ENCODE data around the gene SCN1B.

The SCN1B gene

DNA sequence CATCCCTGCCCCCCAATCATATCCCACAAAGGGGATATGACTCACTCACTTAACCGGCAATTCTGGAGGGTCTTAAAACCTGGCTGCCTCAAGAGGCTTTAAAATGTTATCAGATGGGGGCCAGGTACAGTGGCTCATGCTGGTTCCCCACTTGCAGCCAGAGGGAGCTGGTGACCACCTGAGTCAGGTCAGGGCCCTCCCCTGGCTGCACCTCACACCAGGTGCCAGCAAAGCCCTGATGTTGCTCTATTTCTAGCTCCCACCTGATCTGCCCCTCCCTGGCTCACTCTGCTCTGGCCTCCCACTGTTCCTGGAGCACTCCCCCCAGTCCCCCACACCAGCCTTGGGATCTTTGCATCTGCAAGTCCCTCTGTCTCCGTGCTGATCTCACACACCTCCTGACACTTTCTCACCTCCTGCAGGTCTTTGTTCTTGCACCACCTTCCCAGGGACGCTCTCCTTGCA is 25.5 kb downstream of the SCN1B start:
- Histone ChIP-seq H3K9me3 (ENCODE audit: insufficient read depth, low read length) (no peaks in the 10 kb centered on the region), H3K79me2 (ENCODE audit: insufficient read depth, low read length) (no peaks in the 10 kb centered on the region), H2AFZ (ENCODE audit: low read depth, low read length, severe bottlenecking) (no peak overlapping the region), H3K4me3 (ENCODE audit: insufficient read depth, low read length, poor library complexity, severe bottlenecking) (no peak overlapping the region), H3K27ac (ENCODE audit: low read depth, low read length) (no peak overlapping the region), H3F3A (ENCODE audit: insufficient read depth) (no peaks in the 10 kb centered on the region), H3K27me3 (ENCODE audit: low read length) (no peaks in the 10 kb centered on the region), H3K36me3 (ENCODE audit: low read length) (no peaks in the 10 kb centered on the region), H3K9me2 (replicated peaks; ENCODE audit: insufficient read depth, low read length) (no peaks in the 10 kb centered on the region), H3K9ac (ENCODE audit: low read length) (no peak overlapping the region), H3K4me2 (ENCODE audit: low read depth, low read length, poor library complexity, severe bottlenecking) (no peak overlapping the region), H4K20me1 (ENCODE audit: low read depth, low read length) (no peaks in the 10 kb centered on the region)
- no peak for TF ChIP-seq EZH2phosphoT487 (conservative IDR thresholded peaks at IDR 0.05; ENCODE audit: low read length)
- TF ChIP-seq, protein P1, sequence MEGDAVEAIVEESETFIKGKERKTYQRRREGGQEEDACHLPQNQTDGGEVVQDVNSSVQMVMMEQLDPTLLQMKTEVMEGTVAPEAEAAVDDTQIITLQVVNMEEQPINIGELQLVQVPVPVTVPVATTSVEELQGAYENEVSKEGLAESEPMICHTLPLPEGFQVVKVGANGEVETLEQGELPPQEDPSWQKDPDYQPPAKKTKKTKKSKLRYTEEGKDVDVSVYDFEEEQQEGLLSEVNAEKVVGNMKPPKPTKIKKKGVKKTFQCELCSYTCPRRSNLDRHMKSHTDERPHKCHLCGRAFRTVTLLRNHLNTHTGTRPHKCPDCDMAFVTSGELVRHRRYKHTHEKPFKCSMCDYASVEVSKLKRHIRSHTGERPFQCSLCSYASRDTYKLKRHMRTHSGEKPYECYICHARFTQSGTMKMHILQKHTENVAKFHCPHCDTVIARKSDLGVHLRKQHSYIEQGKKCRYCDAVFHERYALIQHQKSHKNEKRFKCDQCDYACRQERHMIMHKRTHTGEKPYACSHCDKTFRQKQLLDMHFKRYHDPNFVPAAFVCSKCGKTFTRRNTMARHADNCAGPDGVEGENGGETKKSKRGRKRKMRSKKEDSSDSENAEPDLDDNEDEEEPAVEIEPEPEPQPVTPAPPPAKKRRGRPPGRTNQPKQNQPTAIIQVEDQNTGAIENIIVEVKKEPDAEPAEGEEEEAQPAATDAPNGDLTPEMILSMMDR (IDR thresholded peaks at IDR 0.05; ENCODE audit: insufficient read depth, low read length, poor library complexity, severe bottlenecking): peak; percentile 53

GRCh38 chr19:35056513-35057063 is 26.3 kb downstream of the SCN1B start:
- H3K79me2 ChIP-seq (ENCODE audit: insufficient read depth, low read length): no peaks in the 10 kb centered on the region
- TF ChIP-seq EZH2phosphoT487 (conservative IDR thresholded peaks at IDR 0.05; ENCODE audit: low read length): no peak
- TF ChIP-seq, protein P1 (IDR thresholded peaks at IDR 0.05; ENCODE audit: insufficient read depth, low read length, poor library complexity, severe bottlenecking): no peak
- no peaks in the 10 kb centered on the region for H3K36me3 ChIP-seq (ENCODE audit: low read length)
- no peak overlapping the region for H3K4me2 ChIP-seq (ENCODE audit: low read depth, low read length, poor library complexity, severe bottlenecking)
- no peaks in the 10 kb centered on the region for H3K9me3 ChIP-seq (ENCODE audit: insufficient read depth, low read length)
- no peaks in the 10 kb centered on the region for H3F3A ChIP-seq (ENCODE audit: insufficient read depth)
- no peak overlapping the region for H3K27ac ChIP-seq (ENCODE audit: low read depth, low read length)
- H3K27me3 ChIP-seq (ENCODE audit: low read length): no peaks in the 10 kb centered on the region
- H3K4me3 ChIP-seq (ENCODE audit: insufficient read depth, low read length, poor library complexity, severe bottlenecking): no peak overlapping the region
- no peak overlapping the region for H3K9ac ChIP-seq (ENCODE audit: low read length)
- no peak overlapping the region for H2AFZ ChIP-seq (ENCODE audit: low read depth, low read length, severe bottlenecking)
- no peaks in the 10 kb centered on the region for H3K9me2 ChIP-seq (replicated peaks; ENCODE audit: insufficient read depth, low read length)
- H4K20me1 ChIP-seq (ENCODE audit: low read depth, low read length): no peaks in the 10 kb centered on the region

DNA sequence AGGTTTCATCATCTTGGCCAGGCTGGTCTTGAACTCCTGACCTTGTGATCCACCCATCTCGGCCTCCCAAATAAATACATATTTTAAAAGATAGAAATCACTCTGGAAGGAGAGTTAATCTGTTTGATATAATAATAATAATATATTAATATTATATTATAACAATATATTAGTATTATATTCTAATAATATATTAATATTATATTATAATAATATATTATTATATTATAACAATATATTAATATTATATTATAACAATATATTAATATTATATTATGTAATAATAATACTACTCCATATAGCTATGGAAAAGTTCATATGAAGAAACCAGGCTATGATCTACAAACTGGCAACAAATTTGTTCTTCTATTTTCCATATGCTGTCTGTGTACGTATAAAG is 28.1 kb downstream of the SCN1B start:
- H2AFZ ChIP-seq (ENCODE audit: low read depth, low read length, severe bottlenecking): no peak overlapping the region
- no peaks in the 10 kb centered on the region for H3K9me3 ChIP-seq (ENCODE audit: insufficient read depth, low read length)
- TF ChIP-seq EZH2phosphoT487 (conservative IDR thresholded peaks at IDR 0.05; ENCODE audit: low read length): no peak
- TF ChIP-seq, protein P1 (IDR thresholded peaks at IDR 0.05; ENCODE audit: insufficient read depth, low read length, poor library complexity, severe bottlenecking): no peak
- no peaks in the 10 kb centered on the region for H3K27me3 ChIP-seq (ENCODE audit: low read length)
- no peaks in the 10 kb centered on the region for H3K9me2 ChIP-seq (replicated peaks; ENCODE audit: insufficient read depth, low read length)
- H3K27ac ChIP-seq (ENCODE audit: low read depth, low read length): no peak overlapping the region
- H3F3A ChIP-seq (ENCODE audit: insufficient read depth): no peaks in the 10 kb centered on the region
- H3K4me3 ChIP-seq (ENCODE audit: insufficient read depth, low read length, poor library complexity, severe bottlenecking): no peak overlapping the region
- no peak overlapping the region for H3K4me2 ChIP-seq (ENCODE audit: low read depth, low read length, poor library complexity, severe bottlenecking)
- H3K9ac ChIP-seq (ENCODE audit: low read length): no peak overlapping the region
- no peaks in the 10 kb centered on the region for H4K20me1 ChIP-seq (ENCODE audit: low read depth, low read length)
- H3K36me3 ChIP-seq (ENCODE audit: low read length): no peaks in the 10 kb centered on the region
- no peaks in the 10 kb centered on the region for H3K79me2 ChIP-seq (ENCODE audit: insufficient read depth, low read length)
